ENCODE results near the gene GPC6. TPM values are rescaled to one million over a fixed set of nuclear protein-coding genes. Genes with fewer than 3 reads are reported as not detected.

GPC6 gene
- polyA plus RNA-seq, 1 donor from 2014 or later, result 9.0 TPM

DNA sequence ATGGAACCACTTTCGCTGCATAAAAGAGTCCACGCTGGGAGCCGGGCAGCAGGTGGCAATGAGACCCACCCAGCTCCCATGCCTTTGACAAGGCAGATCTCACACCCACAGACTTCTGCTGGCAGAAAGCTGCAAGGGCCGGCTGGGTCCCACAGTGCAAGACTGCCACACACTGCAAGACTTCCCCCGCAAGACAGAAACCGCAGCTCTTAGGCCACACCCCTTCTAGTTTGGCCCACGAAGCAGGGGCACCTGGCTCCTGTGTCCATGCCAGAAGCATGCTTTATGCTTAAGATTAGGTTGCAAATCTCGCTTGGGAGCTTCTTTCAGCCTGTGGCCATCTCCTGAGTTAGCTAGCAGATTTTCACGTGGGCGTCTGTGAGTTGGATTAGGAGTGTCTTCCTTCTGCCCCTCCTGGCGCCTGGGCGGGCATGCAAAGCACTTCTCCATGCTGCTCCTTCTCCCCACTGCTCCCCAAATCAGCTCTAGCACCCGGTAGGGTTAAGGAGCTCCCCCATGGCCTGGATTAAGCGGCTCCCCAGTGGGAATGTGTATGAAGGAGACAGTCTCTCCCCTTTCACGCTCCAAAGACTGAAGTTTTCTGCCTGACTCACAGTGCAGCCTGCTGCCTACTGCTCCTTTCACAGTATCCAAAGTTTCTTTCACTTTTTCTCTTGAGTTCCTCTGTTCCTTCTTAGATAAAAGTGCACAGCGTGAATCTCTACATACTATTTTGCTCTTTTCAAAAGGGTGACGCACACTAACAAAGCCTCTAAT lies 17.7 kb downstream of the GPC6 start:
- TF ChIP-seq SMC3 (conservative IDR thresholded peaks at IDR 0.05; ENCODE audit: poor library complexity) (no peak), RAD21 (conservative IDR thresholded peaks at IDR 0.05) (no peak), EZH2 (IDR thresholded peaks at IDR 0.05; ENCODE audit: borderline replicate concordance, insufficient read depth, low read length, poor library complexity, severe bottlenecking) (no peak), EP300 (conservative IDR thresholded peaks at IDR 0.05; ENCODE audit: poor library complexity, severe bottlenecking) (no peak), TAF1 (IDR thresholded peaks at IDR 0.05; ENCODE audit: low read depth) (no peak)
- TF ChIP-seq, protein P1, sequence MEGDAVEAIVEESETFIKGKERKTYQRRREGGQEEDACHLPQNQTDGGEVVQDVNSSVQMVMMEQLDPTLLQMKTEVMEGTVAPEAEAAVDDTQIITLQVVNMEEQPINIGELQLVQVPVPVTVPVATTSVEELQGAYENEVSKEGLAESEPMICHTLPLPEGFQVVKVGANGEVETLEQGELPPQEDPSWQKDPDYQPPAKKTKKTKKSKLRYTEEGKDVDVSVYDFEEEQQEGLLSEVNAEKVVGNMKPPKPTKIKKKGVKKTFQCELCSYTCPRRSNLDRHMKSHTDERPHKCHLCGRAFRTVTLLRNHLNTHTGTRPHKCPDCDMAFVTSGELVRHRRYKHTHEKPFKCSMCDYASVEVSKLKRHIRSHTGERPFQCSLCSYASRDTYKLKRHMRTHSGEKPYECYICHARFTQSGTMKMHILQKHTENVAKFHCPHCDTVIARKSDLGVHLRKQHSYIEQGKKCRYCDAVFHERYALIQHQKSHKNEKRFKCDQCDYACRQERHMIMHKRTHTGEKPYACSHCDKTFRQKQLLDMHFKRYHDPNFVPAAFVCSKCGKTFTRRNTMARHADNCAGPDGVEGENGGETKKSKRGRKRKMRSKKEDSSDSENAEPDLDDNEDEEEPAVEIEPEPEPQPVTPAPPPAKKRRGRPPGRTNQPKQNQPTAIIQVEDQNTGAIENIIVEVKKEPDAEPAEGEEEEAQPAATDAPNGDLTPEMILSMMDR (IDR thresholded peaks at IDR 0.05; ENCODE audit: poor library complexity, severe bottlenecking), result no peak
- Histone ChIP-seq H3K4me3 (ENCODE audit: low read length) (no peak overlapping the region), H3K9me3 (ENCODE audit: low read length) (no peaks in the 10 kb centered on the region), H3K9me2 (ENCODE audit: insufficient read depth, low read length) (no peaks in the 10 kb centered on the region), H3K79me2 (replicated peaks; ENCODE audit: insufficient read depth, low read length) (peaks cover 33% of the 10 kb centered on the region), H3K9ac (ENCODE audit: low read length) (no peak overlapping the region), H4K20me1 (ENCODE audit: insufficient read depth) (no peaks in the 10 kb centered on the region), H3K27ac (ENCODE audit: low read length) (no peak overlapping the region), H3F3A (ENCODE audit: insufficient read depth, low read length, poor library complexity, severe bottlenecking) (peaks cover 5% of the 10 kb centered on the region), H2AFZ (ENCODE audit: low read depth, low read length) (no peak overlapping the region), H3K27me3 (ENCODE audit: insufficient read depth, low read depth, low read length) (no peaks in the 10 kb centered on the region), H3K4me2 (ENCODE audit: low read length) (no peak overlapping the region), H3K36me3 (ENCODE audit: insufficient read depth, low read length) (no peaks in the 10 kb centered on the region)

DNA sequence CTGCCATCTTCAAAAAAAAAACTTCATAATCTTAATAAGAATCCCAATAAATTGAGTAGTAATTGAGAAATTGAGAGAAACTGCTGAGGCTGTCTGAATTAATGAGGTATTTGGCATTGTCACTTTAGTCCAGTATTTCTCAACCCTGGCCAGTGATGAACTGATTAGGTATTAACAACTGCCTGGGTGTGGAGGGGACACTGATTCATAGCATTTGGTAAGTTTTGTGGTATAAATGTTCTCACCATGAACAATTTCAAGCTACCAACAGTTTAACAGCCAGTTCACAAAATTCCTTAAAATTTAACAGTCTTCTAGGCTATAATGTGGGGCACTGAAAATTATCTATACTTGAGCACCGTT lies 18.3 kb downstream of the GPC6 start:
- Histone ChIP-seq H4K20me1 (ENCODE audit: insufficient read depth) (no peaks in the 10 kb centered on the region), H3K27ac (ENCODE audit: low read length) (no peak overlapping the region), H3K4me2 (ENCODE audit: low read length) (no peak overlapping the region), H3F3A (ENCODE audit: insufficient read depth, low read length, poor library complexity, severe bottlenecking) (peaks cover 5% of the 10 kb centered on the region), H3K9me2 (ENCODE audit: insufficient read depth, low read length) (no peaks in the 10 kb centered on the region), H2AFZ (ENCODE audit: low read depth, low read length) (no peak overlapping the region), H3K27me3 (ENCODE audit: insufficient read depth, low read depth, low read length) (no peaks in the 10 kb centered on the region), H3K36me3 (ENCODE audit: insufficient read depth, low read length) (no peaks in the 10 kb centered on the region), H3K4me3 (ENCODE audit: low read length) (no peak overlapping the region), H3K79me2 (replicated peaks; ENCODE audit: insufficient read depth, low read length) (peaks cover 31% of the 10 kb centered on the region), H3K9me3 (ENCODE audit: low read length) (no peaks in the 10 kb centered on the region), H3K9ac (ENCODE audit: low read length) (no peak overlapping the region)
- TF ChIP-seq EZH2 (IDR thresholded peaks at IDR 0.05; ENCODE audit: borderline replicate concordance, insufficient read depth, low read length, poor library complexity, severe bottlenecking), result no peak
- no peak for TF ChIP-seq POLR2AphosphoS5 (IDR thresholded peaks at IDR 0.05)
- TF ChIP-seq, protein P2, sequence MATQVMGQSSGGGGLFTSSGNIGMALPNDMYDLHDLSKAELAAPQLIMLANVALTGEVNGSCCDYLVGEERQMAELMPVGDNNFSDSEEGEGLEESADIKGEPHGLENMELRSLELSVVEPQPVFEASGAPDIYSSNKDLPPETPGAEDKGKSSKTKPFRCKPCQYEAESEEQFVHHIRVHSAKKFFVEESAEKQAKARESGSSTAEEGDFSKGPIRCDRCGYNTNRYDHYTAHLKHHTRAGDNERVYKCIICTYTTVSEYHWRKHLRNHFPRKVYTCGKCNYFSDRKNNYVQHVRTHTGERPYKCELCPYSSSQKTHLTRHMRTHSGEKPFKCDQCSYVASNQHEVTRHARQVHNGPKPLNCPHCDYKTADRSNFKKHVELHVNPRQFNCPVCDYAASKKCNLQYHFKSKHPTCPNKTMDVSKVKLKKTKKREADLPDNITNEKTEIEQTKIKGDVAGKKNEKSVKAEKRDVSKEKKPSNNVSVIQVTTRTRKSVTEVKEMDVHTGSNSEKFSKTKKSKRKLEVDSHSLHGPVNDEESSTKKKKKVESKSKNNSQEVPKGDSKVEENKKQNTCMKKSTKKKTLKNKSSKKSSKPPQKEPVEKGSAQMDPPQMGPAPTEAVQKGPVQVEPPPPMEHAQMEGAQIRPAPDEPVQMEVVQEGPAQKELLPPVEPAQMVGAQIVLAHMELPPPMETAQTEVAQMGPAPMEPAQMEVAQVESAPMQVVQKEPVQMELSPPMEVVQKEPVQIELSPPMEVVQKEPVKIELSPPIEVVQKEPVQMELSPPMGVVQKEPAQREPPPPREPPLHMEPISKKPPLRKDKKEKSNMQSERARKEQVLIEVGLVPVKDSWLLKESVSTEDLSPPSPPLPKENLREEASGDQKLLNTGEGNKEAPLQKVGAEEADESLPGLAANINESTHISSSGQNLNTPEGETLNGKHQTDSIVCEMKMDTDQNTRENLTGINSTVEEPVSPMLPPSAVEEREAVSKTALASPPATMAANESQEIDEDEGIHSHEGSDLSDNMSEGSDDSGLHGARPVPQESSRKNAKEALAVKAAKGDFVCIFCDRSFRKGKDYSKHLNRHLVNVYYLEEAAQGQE (IDR thresholded peaks at IDR 0.05; ENCODE audit: borderline replicate concordance), result no peak
- TF ChIP-seq EP300 (conservative IDR thresholded peaks at IDR 0.05; ENCODE audit: poor library complexity, severe bottlenecking), result no peak
- no peak for TF ChIP-seq SMC3 (conservative IDR thresholded peaks at IDR 0.05; ENCODE audit: poor library complexity)
- TF ChIP-seq MXI1 (conservative IDR thresholded peaks at IDR 0.05; ENCODE audit: poor library complexity, severe bottlenecking), result no peak
- TF ChIP-seq RAD21 (conservative IDR thresholded peaks at IDR 0.05), result no peak
- TF ChIP-seq, protein P1 (IDR thresholded peaks at IDR 0.05; ENCODE audit: poor library complexity, severe bottlenecking), result no peak
- no peak for TF ChIP-seq TAF1 (IDR thresholded peaks at IDR 0.05; ENCODE audit: low read depth)

Data from neural cell (in vitro differentiated cells).